Suprapubic skin (tissue), 4 donors: ENCODE data around the gene KCNMB1.

Source experiments
- CTCF ChIP-seq, 2 donors: fragments of 200-600 bp in 1 of 2; fragments of 450-650 bp in 1 of 2; sonication (generic) in 1 of 2; IDR thresholded peaks; one replicate each; pipeline ENCODE4 v1.5.1; 2016 to 2019; ENCODE audit warnings: antibody characterized with exemption in 2 of 2, mild to moderate bottlenecking in 1 of 2, moderate library complexity in 1 of 2
- EP300 ChIP-seq: sonication (generic); formaldehyde crosslinking; IDR thresholded peaks from one replicate; pipeline ENCODE4 v1.6.1; 2017; ENCODE audit warnings: antibody characterized with exemption
- POLR2A ChIP-seq, 2 donors: fragments of 450-650 bp; IDR thresholded peaks; one replicate each; pipeline ENCODE4 v1.6.1; 2017; ENCODE audit warnings: antibody characterized with exemption in 2 of 2, mild to moderate bottlenecking in 2 of 2, moderate library complexity in 2 of 2
- POLR2AphosphoS5 ChIP-seq, 3 donors: sonication (generic); formaldehyde crosslinking; IDR thresholded peaks; one replicate each; pipeline ENCODE4 v1.6.1; 2017; ENCODE audit warnings: antibody characterized with exemption in 3 of 3

GRCh38 chr5:170426149-170426767 lies 37.1 kb upstream of the KCNMB1 start:
- TF ChIP-seq POLR2A (IDR thresholded peaks at IDR 0.05) (no peak), CTCF (IDR thresholded peaks at IDR 0.05) (no peak), POLR2AphosphoS5 (IDR thresholded peaks at IDR 0.05) (no peak), EP300 (no peak)
